ENCODE data around the gene APP.

APP gene

DNA sequence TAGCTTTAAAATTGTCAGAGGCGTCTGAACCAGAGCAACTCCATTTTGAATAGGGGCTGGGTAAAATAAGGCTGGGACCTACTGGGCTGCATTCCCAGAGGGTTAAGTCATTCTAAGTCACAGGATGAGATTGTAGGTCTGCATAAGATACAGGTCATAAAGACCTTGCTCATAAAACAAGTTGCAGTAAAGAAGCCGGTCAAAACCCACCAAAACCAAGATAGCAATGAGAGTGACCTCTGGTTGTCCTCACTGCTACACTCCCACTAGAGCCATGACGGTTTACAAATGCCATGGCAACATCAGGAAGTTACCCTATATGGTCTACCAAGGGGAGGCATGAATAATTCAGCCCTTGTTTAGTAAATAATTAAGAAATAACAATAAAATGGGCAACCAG lies 292.2 kb downstream of the APP start:
- Histone ChIP-seq H3K36me3 (ENCODE audit: insufficient read depth, low read length) (no peaks in the 10 kb centered on the region), H3K9ac (ENCODE audit: low read depth, low read length, poor library complexity, severe bottlenecking) (no peak overlapping the region), H3K79me2 (ENCODE audit: insufficient read depth, low read length) (no peaks in the 10 kb centered on the region), H3K9me3 (ENCODE audit: insufficient read depth, low read depth, low read length) (no peaks in the 10 kb centered on the region), H2AFZ (ENCODE audit: low read length) (no peak overlapping the region), H3K4me2 (ENCODE audit: low read depth, low read length, poor library complexity, severe bottlenecking) (no peak overlapping the region), H3K4me3 (ENCODE audit: low read length, poor library complexity, severe bottlenecking) (no peak overlapping the region), H3K4me1 (ENCODE audit: insufficient read depth, low read length, poor library complexity, severe bottlenecking) (no peaks in the 10 kb centered on the region), H4K20me1 (ENCODE audit: insufficient read depth, low read length, poor library complexity, severe bottlenecking) (no peaks in the 10 kb centered on the region), H3K27me3 (ENCODE audit: insufficient read depth, low read length, poor library complexity, severe bottlenecking) (no peaks in the 10 kb centered on the region), H3F3A (ENCODE audit: low read depth) (no peaks in the 10 kb centered on the region), H3K9me2 (replicated peaks; ENCODE audit: low read depth, low read length) (no peaks in the 10 kb centered on the region)
- TF ChIP-seq, protein P1, sequence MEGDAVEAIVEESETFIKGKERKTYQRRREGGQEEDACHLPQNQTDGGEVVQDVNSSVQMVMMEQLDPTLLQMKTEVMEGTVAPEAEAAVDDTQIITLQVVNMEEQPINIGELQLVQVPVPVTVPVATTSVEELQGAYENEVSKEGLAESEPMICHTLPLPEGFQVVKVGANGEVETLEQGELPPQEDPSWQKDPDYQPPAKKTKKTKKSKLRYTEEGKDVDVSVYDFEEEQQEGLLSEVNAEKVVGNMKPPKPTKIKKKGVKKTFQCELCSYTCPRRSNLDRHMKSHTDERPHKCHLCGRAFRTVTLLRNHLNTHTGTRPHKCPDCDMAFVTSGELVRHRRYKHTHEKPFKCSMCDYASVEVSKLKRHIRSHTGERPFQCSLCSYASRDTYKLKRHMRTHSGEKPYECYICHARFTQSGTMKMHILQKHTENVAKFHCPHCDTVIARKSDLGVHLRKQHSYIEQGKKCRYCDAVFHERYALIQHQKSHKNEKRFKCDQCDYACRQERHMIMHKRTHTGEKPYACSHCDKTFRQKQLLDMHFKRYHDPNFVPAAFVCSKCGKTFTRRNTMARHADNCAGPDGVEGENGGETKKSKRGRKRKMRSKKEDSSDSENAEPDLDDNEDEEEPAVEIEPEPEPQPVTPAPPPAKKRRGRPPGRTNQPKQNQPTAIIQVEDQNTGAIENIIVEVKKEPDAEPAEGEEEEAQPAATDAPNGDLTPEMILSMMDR (conservative IDR thresholded peaks at IDR 0.05; ENCODE audit: low read length): no peak
- TF ChIP-seq EZH2phosphoT487 (IDR thresholded peaks at IDR 0.05; ENCODE audit: borderline replicate concordance): no peak

DNA sequence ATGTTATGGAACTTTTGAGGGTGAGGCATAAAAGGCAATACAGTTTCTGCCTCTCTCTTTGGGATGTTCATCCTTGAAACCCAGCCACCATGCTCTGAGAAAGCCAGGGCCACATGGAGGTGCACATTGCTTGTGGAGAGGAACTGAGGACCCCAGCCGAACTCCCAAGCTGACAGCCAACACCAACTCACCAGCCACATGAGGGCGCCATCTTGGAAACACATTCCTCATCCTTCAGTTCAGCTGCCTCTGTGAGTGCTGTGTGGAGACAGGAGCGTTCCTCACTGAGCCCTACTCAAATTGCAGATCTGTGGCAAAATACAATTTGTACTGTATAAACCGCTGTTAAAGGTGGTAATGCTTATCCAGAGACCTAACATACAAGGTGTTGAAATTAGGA lies 298.3 kb downstream of the APP start:
- Histone ChIP-seq H4K20me1 (ENCODE audit: insufficient read depth, low read length, poor library complexity, severe bottlenecking) (no peaks in the 10 kb centered on the region), H3K4me3 (ENCODE audit: low read length, poor library complexity, severe bottlenecking) (no peak overlapping the region)
- TF ChIP-seq, protein P1 (conservative IDR thresholded peaks at IDR 0.05; ENCODE audit: low read length): peak; percentile 13; the same call in 1 of the 2 replicates
- no peak for TF ChIP-seq EZH2phosphoT487 (IDR thresholded peaks at IDR 0.05; ENCODE audit: borderline replicate concordance)

DNA sequence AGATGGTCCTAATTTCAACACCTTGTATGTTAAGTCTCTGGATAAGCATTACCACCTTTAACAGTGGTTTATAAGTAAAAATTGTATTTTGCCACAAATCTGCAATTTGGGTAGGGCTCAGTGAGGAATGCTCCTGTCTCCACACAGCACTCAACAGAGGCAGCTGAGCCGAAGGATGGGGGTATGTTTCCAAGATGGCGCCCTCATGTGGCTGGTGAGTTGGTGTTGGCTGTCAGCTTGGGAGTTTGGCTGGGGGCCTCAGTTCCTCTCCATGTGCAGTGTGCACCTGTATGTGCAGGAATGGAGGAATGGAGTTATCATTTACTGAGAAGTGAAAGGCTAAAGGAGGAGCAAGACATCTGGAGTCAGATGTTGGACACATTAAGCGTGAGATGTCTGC lies 299.0 kb downstream of the APP start:
- Histone ChIP-seq H3K4me2 (ENCODE audit: low read depth, low read length, poor library complexity, severe bottlenecking) (no peak overlapping the region), H2AFZ (ENCODE audit: low read length) (no peak overlapping the region), H3K36me3 (ENCODE audit: insufficient read depth, low read length) (no peaks in the 10 kb centered on the region), H3K9me2 (replicated peaks; ENCODE audit: low read depth, low read length) (no peaks in the 10 kb centered on the region), H3K4me1 (ENCODE audit: insufficient read depth, low read length, poor library complexity, severe bottlenecking) (no peaks in the 10 kb centered on the region), H3K9me3 (ENCODE audit: insufficient read depth, low read depth, low read length) (no peaks in the 10 kb centered on the region; the same call in 1 of the 2 replicates), H3F3A (ENCODE audit: low read depth) (no peaks in the 10 kb centered on the region), H3K79me2 (ENCODE audit: insufficient read depth, low read length) (no peaks in the 10 kb centered on the region), H4K20me1 (ENCODE audit: insufficient read depth, low read length, poor library complexity, severe bottlenecking) (no peaks in the 10 kb centered on the region), H3K9ac (ENCODE audit: low read depth, low read length, poor library complexity, severe bottlenecking) (no peak overlapping the region), H3K27me3 (ENCODE audit: insufficient read depth, low read length, poor library complexity, severe bottlenecking) (no peaks in the 10 kb centered on the region), H3K4me3 (ENCODE audit: low read length, poor library complexity, severe bottlenecking) (no peak overlapping the region)
- TF ChIP-seq EZH2phosphoT487 (IDR thresholded peaks at IDR 0.05; ENCODE audit: borderline replicate concordance): no peak
- TF ChIP-seq, protein P1 (conservative IDR thresholded peaks at IDR 0.05; ENCODE audit: low read length): peak; percentile 23; the same call in 1 of the 2 replicates

More for the DNA sequence above, 298.3 kb downstream of the APP start:
- no peaks in the 10 kb centered on the region for H3K4me1 ChIP-seq (ENCODE audit: insufficient read depth, low read length, poor library complexity, severe bottlenecking)
- H3K9me3 ChIP-seq (ENCODE audit: insufficient read depth, low read depth, low read length): no peaks in the 10 kb centered on the region; the same call in 1 of the 2 replicates
- H3F3A ChIP-seq (ENCODE audit: low read depth): no peaks in the 10 kb centered on the region
- no peaks in the 10 kb centered on the region for H3K79me2 ChIP-seq (ENCODE audit: insufficient read depth, low read length)
- no peak overlapping the region for H3K9ac ChIP-seq (ENCODE audit: low read depth, low read length, poor library complexity, severe bottlenecking)
- no peaks in the 10 kb centered on the region for H3K36me3 ChIP-seq (ENCODE audit: insufficient read depth, low read length)
- H3K27me3 ChIP-seq (ENCODE audit: insufficient read depth, low read length, poor library complexity, severe bottlenecking): no peaks in the 10 kb centered on the region
- H3K9me2 ChIP-seq (replicated peaks; ENCODE audit: low read depth, low read length): no peaks in the 10 kb centered on the region
- H2AFZ ChIP-seq (ENCODE audit: low read length): no peak overlapping the region
- H3K4me2 ChIP-seq (ENCODE audit: low read depth, low read length, poor library complexity, severe bottlenecking): no peak overlapping the region

Measured in Loucy (cell line).